ENCODE measurements around the gene ETFA. TPM values are rescaled to one million over a fixed set of nuclear protein-coding genes. Genes with fewer than 3 reads are reported as not detected.
"Not testable (repeated sequence)": the region's sequence is repeated elsewhere in the genome, so short reads cannot be mapped to it uniquely, and the experiment has no call there.

The ETFA gene
- total and polyA plus RNA-seq, 10 donors: 49.7 to 98.5 (median 80.5) TPM

DNA sequence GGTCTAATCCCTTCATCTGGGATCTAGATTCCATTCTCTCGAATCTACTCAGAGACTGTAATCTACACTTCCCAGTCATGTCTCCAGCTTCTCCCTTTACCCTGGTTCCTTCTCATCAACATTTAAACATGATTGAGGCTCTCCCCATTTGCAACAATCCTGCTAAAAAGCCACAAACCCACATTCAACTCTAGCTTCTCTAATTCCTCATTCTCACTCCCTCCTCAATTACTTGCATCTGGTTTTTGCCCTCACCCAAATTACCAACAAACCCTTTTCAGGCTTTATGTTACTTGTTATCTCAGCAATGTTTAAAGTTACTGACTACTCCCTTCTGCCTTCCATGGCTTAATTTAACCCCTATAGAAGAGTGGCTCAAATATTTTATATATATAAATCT lies 11.5 kb downstream of the ETFA start:
- H3K4me3 ChIP-seq: no peak overlapping the region
- intact Hi-C loops (cut with DNase I; ENCODE audit: low total_unique reads): no loop called here
- TF ChIP-seq POLR2AphosphoS5 (IDR thresholded peaks at IDR 0.05): no peak
- TF ChIP-seq, protein P1, sequence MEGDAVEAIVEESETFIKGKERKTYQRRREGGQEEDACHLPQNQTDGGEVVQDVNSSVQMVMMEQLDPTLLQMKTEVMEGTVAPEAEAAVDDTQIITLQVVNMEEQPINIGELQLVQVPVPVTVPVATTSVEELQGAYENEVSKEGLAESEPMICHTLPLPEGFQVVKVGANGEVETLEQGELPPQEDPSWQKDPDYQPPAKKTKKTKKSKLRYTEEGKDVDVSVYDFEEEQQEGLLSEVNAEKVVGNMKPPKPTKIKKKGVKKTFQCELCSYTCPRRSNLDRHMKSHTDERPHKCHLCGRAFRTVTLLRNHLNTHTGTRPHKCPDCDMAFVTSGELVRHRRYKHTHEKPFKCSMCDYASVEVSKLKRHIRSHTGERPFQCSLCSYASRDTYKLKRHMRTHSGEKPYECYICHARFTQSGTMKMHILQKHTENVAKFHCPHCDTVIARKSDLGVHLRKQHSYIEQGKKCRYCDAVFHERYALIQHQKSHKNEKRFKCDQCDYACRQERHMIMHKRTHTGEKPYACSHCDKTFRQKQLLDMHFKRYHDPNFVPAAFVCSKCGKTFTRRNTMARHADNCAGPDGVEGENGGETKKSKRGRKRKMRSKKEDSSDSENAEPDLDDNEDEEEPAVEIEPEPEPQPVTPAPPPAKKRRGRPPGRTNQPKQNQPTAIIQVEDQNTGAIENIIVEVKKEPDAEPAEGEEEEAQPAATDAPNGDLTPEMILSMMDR (IDR thresholded peaks at IDR 0.05 in 8 of 11, conservative IDR thresholded peaks at IDR 0.05 in 3 of 11): no peak
- no peak for TF ChIP-seq POLR2A (IDR thresholded peaks at IDR 0.05)

DNA sequence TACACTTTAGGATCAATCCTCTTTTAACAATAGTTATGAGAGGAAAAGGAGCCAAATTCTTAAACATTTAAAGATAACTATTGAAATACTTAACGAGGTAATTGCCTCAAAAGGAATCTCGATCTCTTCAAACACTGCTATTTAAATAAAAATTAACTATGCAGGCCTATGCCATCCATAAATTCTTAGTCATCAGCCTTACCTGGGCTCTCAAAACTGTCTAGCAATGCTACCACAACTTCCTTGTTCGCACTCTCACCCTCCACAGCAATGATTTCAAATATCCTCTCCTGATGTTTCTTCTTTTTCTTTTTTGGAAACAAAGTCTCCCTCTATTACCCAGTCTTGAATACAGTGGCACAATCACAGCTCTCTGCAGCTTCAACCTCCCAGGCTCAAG lies 12.3 kb downstream of the ETFA start:
- H3K9me3 ChIP-seq: no peaks in the 10 kb centered on the region
- WGBS, 5 donors: 74 to 86% (median 79%) methylated on average over 3 of the region's 3 CpGs
- intact Hi-C loops (cut with DNase I; ENCODE audit: low total_unique reads): no loop called here
- TF ChIP-seq, protein P1 (IDR thresholded peaks at IDR 0.05 in 8 of 11, conservative IDR thresholded peaks at IDR 0.05 in 3 of 11): no peak
- no peak for TF ChIP-seq POLR2AphosphoS5 (IDR thresholded peaks at IDR 0.05)
- no peak for TF ChIP-seq POLR2A (IDR thresholded peaks at IDR 0.05)
- H3K4me1 ChIP-seq: peaks cover 0 to 68% (median 17%) of the 10 kb centered on the region in 6 donors
- H3K36me3 ChIP-seq: no peaks in the 10 kb centered on the region
- H3K27ac ChIP-seq: no peak overlapping the region
- no peak overlapping the region for H3K4me3 ChIP-seq
- no peaks in the 10 kb centered on the region for H3K27me3 ChIP-seq (replicated peaks in 1 of 7)
- no peak for DNase-seq

More for the DNA sequence above, 11.5 kb downstream of the ETFA start:
- Histone ChIP-seq H3K27me3 (replicated peaks in 1 of 7) (no peaks in the 10 kb centered on the region), H3K27ac (no peak overlapping the region), H3K4me1 (peaks cover 0 to 60% (median 16%) of the 10 kb centered on the region in 6 donors), H3K36me3 (no peaks in the 10 kb centered on the region), H3K9me3 (no peaks in the 10 kb centered on the region)
- 44 to 88% (median 74%) methylated on average over 1 of the region's 1 CpG for WGBS, 5 donors
- no peak for DNase-seq

DNA sequence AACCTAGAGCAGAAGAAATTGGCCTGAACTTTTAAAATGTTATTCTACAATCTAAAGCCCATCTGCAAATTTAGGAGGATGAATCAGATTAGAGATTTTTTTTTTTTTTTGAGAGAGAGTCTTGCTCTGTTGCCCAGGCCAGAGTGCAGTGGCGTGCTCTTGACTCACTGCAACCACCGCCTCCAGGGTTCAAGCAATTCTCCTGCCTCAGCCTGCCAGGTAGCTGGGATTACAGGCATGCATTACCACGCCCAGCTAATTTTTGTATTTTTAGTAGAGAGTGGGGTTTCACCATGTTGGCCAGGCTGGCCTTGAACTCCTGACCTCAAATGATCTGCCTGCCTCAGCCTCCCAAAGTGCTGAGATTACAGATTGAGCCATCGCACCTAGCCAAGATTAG lies 13.3 kb downstream of the ETFA start:
- DNase-seq; H3K27me3 ChIP-seq (replicated peaks in 1 of 7); intact Hi-C loops (cut with DNase I; ENCODE audit: low total_unique reads); H3K27ac ChIP-seq; H3K4me3 ChIP-seq; H3K9me3 ChIP-seq; H3K36me3 ChIP-seq: not testable (repeated sequence)
- 93 to 100% (median 96%) methylated on average over 4 of the region's 4 CpGs for WGBS, 5 donors
- peaks cover 0 to 68% (median 20%) of the 10 kb centered on the region in 6 donors for H3K4me1 ChIP-seq

DNA sequence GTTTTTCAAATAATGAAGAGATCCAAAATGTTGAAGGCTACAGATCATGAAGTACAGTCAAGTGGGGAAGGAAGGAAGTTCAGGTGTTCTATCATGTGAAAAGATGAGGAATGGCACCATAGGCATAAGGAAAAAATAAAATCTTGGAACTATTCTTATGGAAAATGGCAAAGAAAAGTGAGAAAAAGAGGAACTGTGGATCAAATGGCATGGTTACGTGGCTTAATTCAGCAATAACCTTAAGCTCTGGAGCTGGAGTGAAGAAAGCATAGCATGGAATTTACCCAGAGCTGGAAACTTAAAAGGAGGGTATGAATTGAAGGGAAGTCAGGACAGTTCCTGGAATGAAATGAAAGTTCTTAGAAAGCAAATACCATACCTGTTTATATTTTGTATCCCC lies 14.4 kb downstream of the ETFA start:
- Histone ChIP-seq H3K9me3 (no peaks in the 10 kb centered on the region), H3K4me1 (peaks cover 0 to 57% (median 19%) of the 10 kb centered on the region in 6 donors), H3K27me3 (replicated peaks in 1 of 7) (no peaks in the 10 kb centered on the region), H3K27ac (no peak overlapping the region), H3K4me3 (no peak overlapping the region), H3K36me3 (peaks cover 0 to 11% (median 2%) of the 10 kb centered on the region in 6 donors)
- 68 to 90% (median 86%) methylated on average over 1 of the region's 1 CpG for WGBS, 5 donors
- intact Hi-C loops (cut with DNase I; ENCODE audit: low total_unique reads): no loop called here
- TF ChIP-seq POLR2AphosphoS5 (IDR thresholded peaks at IDR 0.05): no peak
- TF ChIP-seq, protein P1 (IDR thresholded peaks at IDR 0.05 in 8 of 11, conservative IDR thresholded peaks at IDR 0.05 in 3 of 11): no peak
- TF ChIP-seq POLR2A (IDR thresholded peaks at IDR 0.05): no peak
- no peak for DNase-seq

DNA sequence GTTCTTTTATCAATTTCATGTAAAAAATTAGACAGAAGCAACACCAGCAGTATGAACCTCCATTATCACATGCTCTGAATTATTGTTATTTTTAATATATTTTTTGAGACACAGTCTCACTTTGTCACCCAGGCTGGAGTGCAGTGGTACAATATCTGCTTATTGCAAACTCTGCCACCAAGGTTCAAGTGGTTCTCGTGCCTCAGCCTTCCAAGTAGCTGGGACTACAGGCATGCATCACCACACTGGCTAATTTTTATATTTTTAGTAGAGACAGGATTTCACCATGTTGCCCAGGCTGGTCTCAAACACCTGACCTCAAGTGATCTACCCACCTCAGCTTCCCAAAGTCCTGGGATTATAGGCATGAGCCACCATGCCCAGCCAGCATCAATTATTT lies 16.8 kb downstream of the ETFA start:
- intact Hi-C loops (cut with DNase I; ENCODE audit: low total_unique reads); H3K27ac ChIP-seq; H3K4me3 ChIP-seq; DNase-seq; H3K9me3 ChIP-seq; H3K27me3 ChIP-seq (replicated peaks in 1 of 7): not testable (repeated sequence)
- peaks cover 0 to 41% (median 14%) of the 10 kb centered on the region in 6 donors for H3K4me1 ChIP-seq
- peaks cover 0 to 35% (median 3%) of the 10 kb centered on the region in 6 donors for H3K36me3 ChIP-seq
- 89 to 100% (median 96%) methylated on average over 1 of the region's 1 CpG for WGBS, 5 donors
